Brain microvascular endothelial cell (primary cell): ENCODE results near the gene TESK1.
A peak's percentile ranks its signal among the peaks of the same experiment; 100 is the strongest.
"Not testable (repeated sequence)": the region's sequence is repeated elsewhere in the genome, so short reads cannot be mapped to it uniquely, and the experiment has no call there.

Experiments
- DNase-seq: peaks from one replicate; pipeline ENCODE4 v3.0.0-alpha.2; 2020
- H3K27ac ChIP-seq: fragments of 250-450 bp; sonication (Bioruptor Pico); 2 replicates; pipeline ENCODE4 v1.5.1; 2020; ENCODE audit warnings: mild to moderate bottlenecking, moderate library complexity
- H3K27me3 ChIP-seq: fragments of 250-450 bp; sonication (Bioruptor Pico); replicated peaks from 2 replicates; pipeline ENCODE4 v1.5.1; 2020; ENCODE audit warnings: mild to moderate bottlenecking
- H3K36me3 ChIP-seq: fragments of 250-450 bp; sonication (Bioruptor Pico); replicated peaks from 2 replicates; pipeline ENCODE4 v1.5.1; 2020; ENCODE audit warnings: mild to moderate bottlenecking
- H3K4me3 ChIP-seq: 2 replicates; pipeline ENCODE4 v1.5.1; 2011; ENCODE audit warnings: low read depth, mild to moderate bottlenecking, control low read depth, low read length, moderate library complexity
- CTCF ChIP-seq: IDR thresholded peaks from 2 replicates; pipeline ENCODE4 v1.5.1; 2011; ENCODE audit warnings: low read depth, mild to moderate bottlenecking, moderate library complexity, low read length, control low read depth, inconsistent platforms; ENCODE audit errors: missing control alignments
- in situ Hi-C: cut with HindIII; loops from 2 replicates; pipeline ENCODE4 v1.10.0; 2017; ENCODE audit warnings: low sequenced_read_pairs, low pct_ligation_motif_present

TESK1 gene

GRCh38 chr9:35639631-35640030, 34.6 kb downstream of the TESK1 start:
- no peak for TF ChIP-seq CTCF
- no peak for DNase-seq
- H3K4me3 ChIP-seq = no peak overlapping the region
- no peaks in the 10 kb centered on the region for H3K27me3 ChIP-seq
- in situ Hi-C loops = no loop called here
- no peaks in the 10 kb centered on the region for H3K36me3 ChIP-seq
- H3K27ac ChIP-seq = no peak overlapping the region

- DNase-seq, in situ Hi-C loops, H3K27me3 ChIP-seq, H3K36me3 ChIP-seq, H3K4me3 ChIP-seq, H3K27ac ChIP-seq: not testable (repeated sequence)
These were observed 35.4 kb downstream of the TESK1 start for GRCh38 chr9:35640431-35640830.

- H3K4me3 ChIP-seq, H3K27me3 ChIP-seq, H3K27ac ChIP-seq, in situ Hi-C loops, H3K36me3 ChIP-seq, DNase-seq: not testable (repeated sequence)
These were observed 36.4 kb downstream of the TESK1 start for GRCh38 chr9:35641478-35641877.

GRCh38 chr9:35643046-35643445, 38.0 kb downstream of the TESK1 start:
- no peak for DNase-seq
- no peaks in the 10 kb centered on the region for H3K36me3 ChIP-seq
- in situ Hi-C loops = no loop called here
- no peaks in the 10 kb centered on the region for H3K27me3 ChIP-seq
- no peak overlapping the region for H3K4me3 ChIP-seq
- TF ChIP-seq CTCF = no peak
- no peak overlapping the region for H3K27ac ChIP-seq

- H3K27ac ChIP-seq, in situ Hi-C loops, DNase-seq, H3K36me3 ChIP-seq, H3K27me3 ChIP-seq: not testable (repeated sequence)
- peak overlapping the region; percentile 71 for H3K4me3 ChIP-seq
These were observed 40.7 kb downstream of the TESK1 start for GRCh38 chr9:35645736-35646135.

GRCh38 chr9:35646153-35646532, 41.1 kb downstream of the TESK1 start:
- in situ Hi-C loops = no loop called here
- TF ChIP-seq CTCF = peak; percentile 40

GRCh38 chr9:35646533-35647265, 41.6 kb downstream of the TESK1 start:
- in situ Hi-C loops = no loop called here
- Histone ChIP-seq H3K36me3 (no peaks in the 10 kb centered on the region), H3K4me3 (peak overlapping the region; percentile 71), H3K27me3 (no peaks in the 10 kb centered on the region), H3K27ac (no peak overlapping the region)
- peak; percentile 82 for TF ChIP-seq CTCF
- peak; percentile 81 for DNase-seq

More at GRCh38 chr9:35646153-35646532, 41.1 kb downstream of the TESK1 start:
- H3K4me3 ChIP-seq = peak overlapping the region; percentile 71
- no peak for DNase-seq
- no peaks in the 10 kb centered on the region for H3K27me3 ChIP-seq
- H3K27ac ChIP-seq = no peak overlapping the region
- H3K36me3 ChIP-seq = no peaks in the 10 kb centered on the region
